ENCODE measurements around the gene MEMO1.
"Not testable (repeated sequence)": the region's sequence is repeated elsewhere in the genome, so short reads cannot be mapped to it uniquely, and the experiment has no call there.

The MEMO1 gene

DNA sequence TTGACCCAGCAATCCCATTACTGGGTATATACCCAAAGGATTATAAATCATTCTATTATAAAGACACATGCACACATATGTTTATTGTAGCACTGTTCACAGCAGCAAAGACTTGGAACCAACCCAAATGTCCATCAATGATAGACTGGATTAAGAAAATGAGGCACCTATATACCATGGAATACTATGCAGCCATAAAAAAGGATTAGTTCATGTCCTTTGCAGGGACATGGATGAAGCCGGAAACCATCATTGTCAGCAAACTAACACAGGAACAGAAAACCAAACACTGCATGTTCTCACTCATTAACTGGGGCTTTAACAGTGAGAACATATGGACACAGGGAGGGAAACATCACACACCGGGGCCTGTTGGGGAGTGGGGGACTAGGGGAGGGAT, 110.7 kb downstream of the MEMO1 start:
- not testable (repeated sequence) for DNase-seq

DNA sequence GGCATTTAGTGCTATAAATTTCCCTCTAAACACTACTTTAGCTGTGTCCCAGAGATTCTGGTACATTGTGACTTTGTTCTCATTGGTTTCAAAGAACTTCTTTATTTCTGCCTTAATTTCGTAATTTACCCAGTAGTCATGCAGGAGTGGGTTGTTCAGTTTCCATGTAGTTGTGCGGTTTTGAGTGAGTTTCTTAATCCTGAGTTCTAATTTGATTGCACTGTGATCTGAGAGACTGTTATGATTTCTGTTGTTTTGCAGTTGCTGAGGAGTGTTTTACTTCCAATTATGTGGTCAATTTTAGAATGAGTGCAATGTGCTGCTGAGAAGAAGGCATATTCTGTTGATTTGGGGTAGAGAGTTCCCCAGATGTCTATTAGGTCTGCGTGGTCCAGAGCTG, 112.5 kb downstream of the MEMO1 start:
- not testable (repeated sequence) for DNase-seq

DNA sequence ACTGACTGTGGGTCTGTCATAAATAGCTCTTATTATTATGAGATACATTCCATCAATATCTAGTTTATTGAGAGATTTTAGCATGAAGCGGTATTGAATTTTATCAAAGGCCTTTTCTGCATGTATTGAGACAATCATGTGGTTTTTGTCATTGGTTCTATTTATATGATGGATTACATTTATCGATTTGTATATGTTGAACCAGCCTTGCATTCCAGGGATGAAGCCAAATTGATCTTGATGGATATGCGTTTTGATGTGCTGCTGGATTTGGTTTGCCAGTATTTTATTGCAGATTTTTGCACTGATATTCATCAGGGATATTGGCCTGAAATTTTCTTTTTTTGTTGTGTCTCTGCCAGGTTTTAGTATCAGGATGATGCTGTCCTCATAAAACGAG, 113.5 kb downstream of the MEMO1 start:
- DNase-seq, result not testable (repeated sequence)

DNA sequence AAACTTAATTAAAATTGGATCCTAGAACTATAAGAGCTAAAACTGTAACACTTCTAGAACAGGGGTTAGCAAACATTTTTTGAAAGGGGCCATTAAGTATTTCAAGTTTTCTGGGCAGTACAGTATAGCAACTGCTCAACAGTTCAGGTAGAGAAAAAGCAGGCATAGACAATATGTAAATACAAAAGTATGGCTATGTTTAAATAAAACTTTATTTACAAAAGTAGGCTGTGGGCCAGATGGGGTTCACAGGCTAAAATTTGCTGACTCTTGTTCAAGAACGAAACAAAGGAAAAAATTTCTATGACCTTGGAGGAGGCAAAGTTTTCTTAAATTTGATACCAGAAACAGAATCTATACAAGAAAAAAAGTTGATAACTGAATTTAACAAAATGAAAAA, 114.5 kb downstream of the MEMO1 start:
- no peak for DNase-seq

DNA sequence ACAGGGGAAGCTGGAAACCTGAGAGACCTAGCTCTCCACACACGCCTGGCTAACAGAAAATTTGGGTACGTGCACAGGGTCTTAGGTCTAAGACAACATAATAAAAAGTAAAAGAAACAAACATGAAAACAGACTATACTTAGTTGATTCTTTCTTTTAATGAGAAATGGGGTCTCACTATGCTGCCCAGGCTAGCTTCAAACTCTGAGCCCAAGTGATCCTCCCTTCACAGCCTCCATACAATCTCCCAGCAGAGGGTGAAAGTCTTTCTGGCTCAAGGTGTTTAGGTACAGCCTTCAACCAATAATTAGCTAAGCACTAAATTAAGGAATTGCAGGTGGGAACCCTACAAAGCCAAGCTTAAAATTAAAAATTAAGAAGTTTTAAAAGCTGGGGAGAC, 116.2 kb downstream of the MEMO1 start:
- no peak for DNase-seq

DNA sequence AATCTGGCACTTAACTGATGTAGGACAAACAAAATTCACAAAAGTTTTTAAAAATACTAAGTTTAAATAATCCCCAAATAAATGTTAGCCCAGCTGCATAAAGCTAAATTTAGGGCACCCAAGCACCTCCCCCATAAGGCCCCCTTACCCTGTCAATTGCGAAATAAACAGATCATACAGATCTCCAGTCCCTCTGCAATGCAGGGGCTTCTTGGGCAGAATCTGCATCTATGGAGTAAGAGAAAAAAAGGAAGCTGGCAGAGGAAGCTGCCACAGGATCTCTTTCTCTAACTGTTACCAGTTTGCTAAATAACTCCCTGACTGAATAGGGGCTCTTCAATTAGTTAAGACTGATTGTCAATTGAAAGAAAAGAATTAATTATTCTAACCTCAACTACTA, 117.7 kb downstream of the MEMO1 start:
- no peak for DNase-seq

DNA sequence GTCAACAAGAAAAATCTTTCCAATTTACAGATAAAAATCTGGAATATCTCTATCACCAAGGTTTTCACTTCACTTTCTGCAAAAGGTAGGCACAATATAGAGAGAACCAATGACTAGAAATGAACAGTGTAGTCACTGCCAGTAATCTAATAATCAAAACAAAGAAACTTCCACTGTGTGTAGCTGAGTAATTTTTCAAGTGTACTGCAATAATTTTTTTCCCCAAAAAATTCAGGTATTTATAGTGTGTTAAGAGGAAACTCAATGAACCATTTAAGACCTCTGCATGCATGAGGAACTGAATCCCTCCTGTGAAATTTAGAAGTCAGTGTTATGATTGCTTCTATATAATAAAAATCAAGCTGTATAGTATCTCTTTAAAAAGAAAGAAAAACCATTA, 121.8 kb downstream of the MEMO1 start:
- no peak for DNase-seq

DNA sequence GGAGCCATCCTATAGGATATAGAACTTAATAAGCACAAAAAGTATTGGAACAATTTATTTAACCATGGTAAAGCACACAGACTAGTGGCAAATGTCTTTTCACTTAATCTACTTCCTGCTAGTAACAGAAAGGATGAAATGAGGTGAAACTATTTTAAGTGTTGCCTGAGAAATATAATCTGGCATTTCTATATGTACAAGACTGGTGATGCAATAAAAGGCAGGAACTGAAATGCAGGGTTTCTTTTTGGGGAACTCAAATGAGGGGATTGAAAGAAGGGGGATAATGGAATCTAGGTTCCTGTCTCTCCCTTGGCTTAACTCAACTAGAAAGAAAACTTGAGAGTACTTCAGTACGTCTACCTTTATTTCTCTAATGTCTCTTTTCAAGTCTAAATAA, 122.3 kb downstream of the MEMO1 start:
- DNase-seq, result no peak

DNA sequence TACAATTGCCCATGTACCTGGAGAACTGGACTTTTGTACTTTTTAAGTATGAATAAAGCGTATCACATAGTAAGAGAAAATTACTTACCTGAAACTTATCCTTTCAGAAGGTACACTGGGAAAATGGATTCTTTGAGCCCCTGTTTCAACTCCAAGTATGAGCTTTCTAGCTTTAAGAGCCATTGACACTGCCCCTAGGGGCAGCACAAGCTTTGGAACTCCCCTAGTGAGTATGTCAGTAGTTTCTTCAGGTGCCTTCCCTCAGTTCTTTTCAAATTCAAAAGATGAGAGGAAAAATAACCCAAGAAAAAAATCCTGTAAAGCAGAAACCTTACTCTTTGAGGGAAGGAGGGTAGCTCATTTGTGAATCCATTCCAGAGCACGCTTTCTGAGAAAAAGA, 124.1 kb downstream of the MEMO1 start:
- DNase-seq, result no peak

DNA sequence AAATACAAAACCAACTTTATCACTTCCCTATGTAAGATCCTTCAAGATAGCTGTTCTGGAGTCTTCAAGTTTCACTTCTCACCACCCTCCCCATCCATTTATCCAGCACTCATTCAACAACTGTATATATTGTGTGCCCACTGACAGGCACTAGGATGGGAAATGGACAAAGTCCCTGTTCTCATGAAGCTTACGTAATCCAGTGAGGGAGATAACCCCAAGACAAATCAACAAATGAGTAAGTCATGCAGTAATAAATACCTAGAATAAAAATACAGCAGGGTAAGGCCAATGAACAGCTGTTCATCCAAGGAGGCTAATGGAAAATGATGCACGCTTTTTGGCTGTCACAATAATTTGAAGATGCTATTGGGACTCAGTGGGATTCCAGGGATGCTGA, 133.8 kb downstream of the MEMO1 start:
- no peak for DNase-seq

DNA sequence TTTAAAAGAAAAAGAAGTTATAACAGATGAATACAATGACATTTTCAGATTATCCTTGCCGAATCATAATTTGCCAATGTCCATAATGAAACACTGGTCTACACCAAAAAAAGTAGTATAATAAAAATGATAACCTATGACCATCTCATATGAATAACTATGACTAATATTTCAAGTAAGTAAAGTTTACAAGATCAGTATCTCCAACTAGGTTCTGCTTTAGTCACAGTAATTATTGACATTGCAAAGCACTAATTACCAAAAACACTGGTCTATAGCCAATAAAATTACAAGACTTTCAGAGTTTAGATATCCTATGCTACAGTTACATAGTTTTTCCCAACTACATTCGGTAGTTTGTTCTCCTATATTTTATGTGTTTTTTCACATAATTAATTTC, 136.7 kb downstream of the MEMO1 start:
- no peak for DNase-seq

DNA sequence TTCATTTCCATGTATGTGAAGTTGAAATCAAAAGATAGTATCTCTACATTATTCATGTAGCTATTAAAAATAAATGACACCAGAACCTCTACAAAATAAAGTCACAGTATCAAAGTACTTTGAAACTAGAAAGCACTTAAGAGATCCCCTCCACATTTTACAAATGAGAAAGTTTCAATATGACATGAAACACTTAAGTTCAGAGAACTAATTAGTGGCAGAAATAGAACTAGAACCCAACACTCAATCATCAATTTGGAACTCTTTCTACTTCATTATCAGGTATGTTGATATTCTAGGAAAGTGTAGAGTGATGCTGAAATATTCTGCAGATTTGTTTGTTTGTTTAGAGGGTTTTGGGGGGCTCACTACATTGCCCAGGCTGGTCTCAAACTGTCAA, 145.6 kb downstream of the MEMO1 start:
- no peak for DNase-seq

DNA sequence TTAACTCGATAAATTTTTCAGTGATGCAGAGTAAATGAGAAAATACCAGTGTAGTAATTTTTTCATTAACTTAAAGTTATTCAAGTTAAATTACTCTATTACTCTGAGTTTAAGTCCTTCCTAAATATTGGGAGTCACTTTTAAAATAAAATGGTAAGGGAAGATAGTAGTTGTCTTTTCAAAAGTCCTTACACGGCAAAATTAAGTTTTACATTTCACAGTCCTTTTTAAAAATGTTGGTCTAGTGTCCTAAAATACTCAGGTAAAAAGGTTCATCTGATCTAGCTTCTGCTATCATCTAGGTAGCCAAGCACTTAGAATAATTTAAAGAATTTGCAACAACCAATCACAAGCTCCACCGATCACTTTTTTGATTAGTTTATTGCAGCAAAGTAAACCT, 146.9 kb downstream of the MEMO1 start:
- DNase-seq, result no peak

DNA sequence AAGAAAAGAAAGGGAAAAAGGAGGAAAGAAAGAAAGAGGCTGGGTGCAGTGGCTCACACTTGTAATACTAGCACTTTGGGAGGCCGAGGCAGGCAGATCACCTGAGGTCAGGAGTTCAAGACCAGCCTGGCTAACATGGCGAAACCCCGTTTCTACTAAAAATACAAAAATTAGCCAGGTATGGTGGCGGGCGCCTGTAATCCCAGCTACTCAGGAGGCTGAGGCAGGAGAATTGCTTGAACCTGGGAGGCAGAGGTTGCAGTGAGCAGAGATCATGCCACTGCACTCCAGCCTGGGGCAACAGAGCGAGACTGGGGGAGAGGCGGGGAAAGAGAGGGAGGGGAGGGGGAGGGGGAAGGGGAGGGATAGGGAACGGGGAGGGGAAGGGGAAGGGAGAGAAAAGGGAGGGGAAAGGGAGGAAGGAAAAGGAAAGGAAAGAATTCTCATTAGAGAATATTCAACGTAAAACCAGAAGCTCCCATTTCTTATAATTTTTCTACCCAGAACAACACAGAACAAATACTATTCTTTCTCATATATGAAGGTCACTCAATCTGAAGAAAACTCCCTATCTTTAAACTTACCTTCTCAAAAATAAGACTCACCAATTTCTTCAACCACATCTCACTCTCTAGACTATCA, 147.7 kb downstream of the MEMO1 start:
- not testable (repeated sequence) for DNase-seq

DNA sequence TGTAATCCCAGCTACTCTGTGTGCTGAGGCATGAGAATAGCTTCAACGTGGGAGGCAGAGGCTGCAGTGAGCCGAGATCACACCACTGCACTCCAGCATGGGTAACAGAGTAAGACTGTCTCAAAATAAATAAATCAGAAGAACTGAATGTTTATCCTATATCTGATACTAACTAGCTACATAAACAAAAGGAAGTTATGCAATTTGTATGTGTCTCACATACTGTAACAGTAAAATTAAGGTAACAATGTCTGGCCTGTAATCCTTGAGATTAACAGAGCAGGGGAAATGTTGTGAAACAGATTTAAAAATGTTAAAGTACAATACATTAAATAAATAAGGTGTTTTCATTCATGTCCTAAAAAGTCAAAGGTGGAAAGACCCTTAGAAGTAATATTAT, 150.8 kb downstream of the MEMO1 start:
- no peak for DNase-seq

DNA sequence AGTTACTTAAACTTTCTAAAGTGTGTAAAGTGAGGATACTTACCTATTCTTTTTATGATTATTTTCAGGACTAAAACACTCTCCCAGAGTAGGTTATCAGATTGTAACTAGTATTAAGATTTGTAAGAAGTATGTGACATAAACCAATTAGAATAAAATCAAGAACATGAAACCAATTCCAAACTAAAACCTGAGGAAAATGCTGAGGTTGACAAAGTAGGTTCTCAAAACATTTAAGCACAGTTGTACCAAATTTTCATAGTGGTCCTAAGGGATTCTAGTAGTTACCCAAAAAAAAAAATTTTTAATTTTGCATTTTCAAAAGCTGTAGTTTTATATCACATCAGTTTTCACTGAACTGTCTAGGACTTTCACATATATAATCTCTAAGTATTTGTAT, 157.3 kb downstream of the MEMO1 start:
- DNase-seq, result no peak

DNA sequence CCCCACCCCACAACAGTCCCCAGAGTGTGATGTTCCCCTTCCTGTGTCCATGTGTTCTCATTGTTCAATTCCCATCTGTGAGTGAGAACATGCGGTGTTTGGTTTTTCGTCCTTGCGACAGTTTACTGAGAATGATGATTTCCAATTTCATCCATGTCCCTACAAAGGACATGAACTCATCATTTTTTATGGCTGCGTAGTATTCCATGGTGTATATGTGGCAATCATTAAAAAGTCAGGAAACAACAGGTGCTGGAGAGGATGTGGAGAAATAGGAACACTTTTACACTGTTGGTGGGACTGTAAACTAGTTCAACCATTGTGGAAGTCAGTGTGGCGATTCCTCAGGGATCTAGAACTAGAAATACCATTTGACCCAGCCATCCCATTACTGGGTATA, 168.7 kb downstream of the MEMO1 start:
- not testable (repeated sequence) for DNase-seq

DNA sequence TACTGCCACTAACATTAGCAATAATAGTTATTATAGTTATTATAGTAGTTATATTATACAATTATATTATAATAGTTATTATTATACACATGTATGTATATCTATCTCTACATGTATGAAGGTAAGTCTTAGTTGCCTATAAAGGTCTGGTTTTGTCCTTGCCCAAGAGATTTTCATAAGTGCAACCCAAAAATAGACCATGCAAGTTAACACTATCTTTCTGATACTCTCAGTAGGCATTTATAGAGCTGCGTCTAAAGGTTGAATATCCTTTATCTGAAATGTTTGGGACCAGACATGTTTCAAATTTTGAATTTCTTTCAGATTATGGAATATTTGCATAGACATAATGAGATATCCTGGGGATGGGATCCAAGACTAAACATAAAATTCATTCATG, 175.4 kb downstream of the MEMO1 start:
- no peak for DNase-seq

DNA sequence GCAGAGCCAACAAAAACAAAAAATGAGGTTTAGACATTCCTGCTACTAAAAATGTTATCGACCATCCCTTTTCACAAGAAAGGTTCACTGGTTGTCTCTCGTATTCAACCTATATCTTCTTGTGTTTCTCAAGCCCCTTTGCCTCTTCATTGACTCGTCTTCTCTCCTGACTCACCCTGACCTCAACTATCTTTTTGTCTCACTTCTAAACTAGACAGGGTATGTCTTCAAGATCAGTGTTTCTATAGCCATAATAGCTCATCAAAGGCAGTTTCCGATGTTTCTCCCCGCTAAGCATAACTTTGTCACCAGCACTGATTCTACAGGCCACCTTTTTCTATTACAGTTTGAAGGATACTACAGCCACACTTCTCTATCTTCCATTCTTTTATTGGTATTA, 178.4 kb downstream of the MEMO1 start:
- DNase-seq, result no peak

DNA sequence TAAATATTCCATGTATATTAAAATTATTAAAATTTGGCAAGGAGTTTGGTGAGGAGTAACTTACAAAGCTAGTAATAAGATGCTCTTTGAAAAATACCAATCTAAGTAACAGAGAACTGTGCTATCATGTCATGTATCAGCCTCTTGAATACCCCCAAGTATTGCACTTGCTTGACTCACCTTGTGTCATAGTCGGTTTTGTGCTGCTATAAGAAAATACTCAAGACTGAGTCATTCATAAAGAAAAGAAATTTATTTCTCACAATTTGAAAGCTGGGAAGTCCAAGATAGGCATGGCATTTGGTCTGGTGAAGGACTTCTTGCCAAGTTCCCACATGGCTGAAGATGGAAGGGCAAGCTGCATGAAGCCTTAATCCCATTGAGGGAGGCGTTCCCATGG, 179.2 kb downstream of the MEMO1 start:
- no peak for DNase-seq

DNA sequence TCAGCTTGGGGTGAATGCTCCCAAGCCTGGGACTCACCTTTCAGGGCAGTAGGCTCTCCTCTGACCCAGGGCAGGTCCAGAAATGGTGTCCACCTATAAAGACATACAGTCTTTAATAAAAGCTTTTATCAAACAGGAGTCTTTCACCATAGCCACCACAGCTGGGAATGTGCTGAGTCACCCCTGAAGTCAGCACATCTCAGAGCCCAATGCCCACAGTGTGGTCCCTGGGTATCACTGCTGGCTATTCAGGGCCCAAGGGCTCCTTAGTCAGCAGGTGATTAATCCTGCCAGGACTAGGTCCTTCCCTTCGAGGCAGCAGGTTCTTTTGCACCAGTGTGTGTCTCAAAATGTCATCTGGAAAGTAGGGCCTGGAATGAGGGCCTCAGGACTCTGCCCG, 181.9 kb downstream of the MEMO1 start:
- no peak for DNase-seq

DNA sequence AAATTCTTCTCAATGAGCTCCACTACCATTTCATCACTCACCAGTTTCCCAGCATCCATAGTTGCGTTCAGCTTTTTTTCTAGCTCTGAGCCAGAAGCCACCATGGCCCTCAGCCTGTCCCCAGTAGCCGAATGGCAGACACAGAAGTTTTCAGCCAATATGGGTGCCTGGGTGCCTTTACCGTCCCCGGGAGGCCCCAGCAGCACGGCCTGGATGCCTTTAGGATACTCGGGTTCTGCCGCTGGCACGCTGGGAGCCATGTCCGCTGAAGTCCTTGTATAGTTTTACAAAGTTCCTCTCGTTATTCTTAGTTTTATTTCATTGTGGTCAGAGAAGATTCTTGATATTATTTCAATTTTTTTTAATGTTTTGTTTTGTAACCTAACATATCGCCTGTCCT, 187.2 kb downstream of the MEMO1 start:
- no peak for DNase-seq

DNA sequence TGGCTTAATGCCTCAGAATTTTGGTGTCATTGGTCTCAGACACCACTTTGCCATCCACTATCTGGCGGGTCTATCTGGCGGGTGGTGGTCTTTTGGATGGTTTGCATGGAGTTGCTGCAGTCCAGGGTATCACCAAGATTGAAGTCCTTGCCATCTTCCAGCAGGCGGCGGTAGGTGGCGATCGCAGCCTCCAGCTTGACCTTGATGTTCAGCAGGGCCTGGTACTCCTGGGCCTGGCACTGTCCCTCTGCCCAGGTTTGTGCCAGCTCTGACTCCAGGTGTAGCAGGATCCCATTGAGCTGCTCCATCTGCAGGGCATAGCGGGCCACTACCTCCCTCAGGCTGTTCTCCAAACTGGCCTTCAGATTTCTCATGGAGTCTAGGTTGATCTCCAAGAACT, 188.2 kb downstream of the MEMO1 start:
- no peak for DNase-seq

Measured in NCI-H446 (cell line).